AG04449 (cell line): ENCODE measurements around the gene MICAL3.

Experiments
- CTCF ChIA-PET: fragments of 350-600 bp; formaldehyde crosslinking; extraction: SDS; loops from one replicate; lab custom pipeline; 2021; ENCODE audit warnings: antibody characterized with exemption; lab: Yijun Ruan, JAX
- POLR2A ChIA-PET: fragments of 400-600, 350-600 bp; formaldehyde crosslinking; extraction: SDS; loops from one replicate; lab custom pipeline; 2020; ENCODE audit warnings: antibody characterized with exemption, inconsistent platforms; lab: Yijun Ruan, JAX
- DNase-seq: peaks from one replicate; pipeline ENCODE4 v3.0.0-alpha.2; 2010; ENCODE audit warnings: low read depth, low spot score
- H3K4me3 ChIP-seq: 2 replicates; pipeline ENCODE4 v1.5.1; 2011; ENCODE audit warnings: low read depth, mild to moderate bottlenecking, control low read depth, low read length
- CTCF ChIP-seq: IDR thresholded peaks from one replicate; pipeline ENCODE4 v1.5.1; 2011; ENCODE audit warnings: mild to moderate bottlenecking, moderate library complexity, low read length, control low read depth, inconsistent platforms; ENCODE audit not compliant: insufficient read depth; ENCODE audit errors: missing control alignments

Gene MICAL3

GRCh38 chr22:17969701-17970113 lies 54.7 kb downstream of the MICAL3 start:
- DNase-seq, result peak; percentile 96
- no peak overlapping the region for H3K4me3 ChIP-seq
- no peak for TF ChIP-seq CTCF
- ChIA-PET POLR2A (interaction anchor here (1.5 kb wide), 1 partner anchor 51 kb away, joined by 5 read pairs; no protein-coding TSS in a partner anchor), CTCF (interaction anchor here (0.6 to 1.2 kb wide), 2 partner anchors 17 to 106 kb away, joined by 3 to 5 read pairs; no protein-coding TSS in a partner anchor)

GRCh38 chr22:17968126-17968525 lies 56.2 kb downstream of the MICAL3 start:
- H3K4me3 ChIP-seq, result no peak overlapping the region
- CTCF ChIA-PET, result interaction anchor here (1.4 to 1.7 kb wide), 2 partner anchors 10 to 108 kb away, joined by 3 to 4 read pairs; no protein-coding TSS in a partner anchor
- POLR2A ChIA-PET, result no interaction called here
- no peak for DNase-seq
- no peak for TF ChIP-seq CTCF

GRCh38 chr22:17966403-17966717 lies 58.0 kb downstream of the MICAL3 start:
- POLR2A ChIA-PET, result no interaction called here
- TF ChIP-seq CTCF, result no peak

GRCh38 chr22:17965538-17966402 lies 58.6 kb downstream of the MICAL3 start:
- DNase-seq, result no peak
- no peak for TF ChIP-seq CTCF
- H3K4me3 ChIP-seq, result no peak overlapping the region
- POLR2A ChIA-PET, result no interaction called here
- CTCF ChIA-PET, result interaction anchor here (2.2 kb wide), 1 partner anchor 8 kb away, joined by 8 read pairs; no protein-coding TSS in a partner anchor

More at GRCh38 chr22:17966403-17966717, 58.0 kb downstream of the MICAL3 start:
- H3K4me3 ChIP-seq, result no peak overlapping the region
- CTCF ChIA-PET, result no interaction called here
- DNase-seq, result no peak

GRCh38 chr22:17964643-17965042 lies 59.7 kb downstream of the MICAL3 start:
- ChIA-PET POLR2A (no interaction called here), CTCF (interaction anchor here (1.2 to 2.2 kb wide), 2 partner anchors 10 to 112 kb away, joined by 4 to 8 read pairs; no protein-coding TSS in a partner anchor)
- DNase-seq, result no peak
- TF ChIP-seq CTCF, result no peak
- H3K4me3 ChIP-seq, result no peak overlapping the region

GRCh38 chr22:17964156-17964555 lies 60.2 kb downstream of the MICAL3 start:
- ChIA-PET CTCF (interaction anchor here (1.2 to 2.2 kb wide), 2 partner anchors 10 to 113 kb away, joined by 4 to 8 read pairs; no protein-coding TSS in a partner anchor), POLR2A (interaction anchor here (0.6 kb wide), 1 partner anchor 28 kb away, joined by 3 read pairs; no protein-coding TSS in a partner anchor)
- no peak for TF ChIP-seq CTCF
- no peak overlapping the region for H3K4me3 ChIP-seq
- DNase-seq, result no peak
